ENCODE results near the gene FIGNL2.

FIGNL2 gene

GRCh38 chr12:51866324-51866723 lies 17.8 kb upstream of the FIGNL2 start:
- TF ChIP-seq CTCF (conservative IDR thresholded peaks at IDR 0.05; ENCODE audit: control insufficient read depth, insufficient read depth, low read depth, low read length) = no peak
- no peak for DNase-seq (ENCODE audit: low read depth)
- no peak overlapping the region for H3K4me3 ChIP-seq (ENCODE audit: control insufficient read depth, low read depth, low read length)

GRCh38 chr12:51865757-51866270 lies 17.3 kb upstream of the FIGNL2 start:
- H3K4me3 ChIP-seq (ENCODE audit: control insufficient read depth, low read depth, low read length) = no peak overlapping the region
- TF ChIP-seq CTCF (conservative IDR thresholded peaks at IDR 0.05; ENCODE audit: control insufficient read depth, insufficient read depth, low read depth, low read length) = no peak
- no peak for DNase-seq (ENCODE audit: low read depth)

DNA sequence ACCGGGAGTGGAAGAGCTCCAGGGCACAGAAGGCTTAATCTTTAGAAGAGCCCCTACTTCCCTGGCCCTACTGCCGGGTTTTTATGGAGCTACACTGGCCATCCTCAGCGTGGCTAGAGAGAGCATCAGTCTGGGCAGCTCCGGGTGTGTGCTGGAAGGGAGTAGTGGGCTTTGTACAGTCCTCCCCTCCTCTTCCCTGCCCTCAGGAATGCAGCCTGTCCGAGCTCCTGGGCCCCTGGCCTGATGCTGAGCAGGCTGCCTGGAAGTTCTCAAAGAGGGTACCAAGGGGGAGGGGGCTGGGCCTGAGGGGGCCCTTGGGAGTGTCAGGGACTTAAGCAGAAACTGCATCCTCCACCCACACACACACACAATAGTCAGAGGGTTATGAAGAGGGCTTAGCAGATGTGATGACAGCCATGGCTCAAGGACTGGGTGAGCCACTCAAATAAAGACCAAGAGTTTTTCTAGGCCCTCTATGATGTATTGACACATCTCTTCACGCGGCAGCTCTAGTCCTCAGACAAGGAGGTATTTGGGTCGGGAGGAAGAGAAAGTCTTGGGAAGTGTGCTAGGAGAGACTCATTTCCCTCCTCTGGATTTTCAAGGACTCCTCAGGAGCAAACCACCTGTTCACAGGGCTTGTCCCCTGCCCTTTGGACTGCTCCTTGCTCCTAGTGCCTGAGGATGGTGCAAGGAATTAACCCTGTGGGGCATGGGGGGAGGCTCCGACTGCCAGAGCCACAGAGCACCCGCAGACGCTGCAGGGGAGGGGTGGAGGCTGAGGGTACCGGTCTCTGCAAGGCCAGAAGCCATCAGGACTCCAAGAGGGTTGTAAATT lies 16.5 kb upstream of the FIGNL2 start:
- H3K4me3 ChIP-seq (ENCODE audit: control insufficient read depth, low read depth, low read length) = no peak overlapping the region
- no peak for TF ChIP-seq CTCF (conservative IDR thresholded peaks at IDR 0.05; ENCODE audit: control insufficient read depth, insufficient read depth, low read depth, low read length)
- peak; percentile 10 for DNase-seq (ENCODE audit: low read depth)

DNA sequence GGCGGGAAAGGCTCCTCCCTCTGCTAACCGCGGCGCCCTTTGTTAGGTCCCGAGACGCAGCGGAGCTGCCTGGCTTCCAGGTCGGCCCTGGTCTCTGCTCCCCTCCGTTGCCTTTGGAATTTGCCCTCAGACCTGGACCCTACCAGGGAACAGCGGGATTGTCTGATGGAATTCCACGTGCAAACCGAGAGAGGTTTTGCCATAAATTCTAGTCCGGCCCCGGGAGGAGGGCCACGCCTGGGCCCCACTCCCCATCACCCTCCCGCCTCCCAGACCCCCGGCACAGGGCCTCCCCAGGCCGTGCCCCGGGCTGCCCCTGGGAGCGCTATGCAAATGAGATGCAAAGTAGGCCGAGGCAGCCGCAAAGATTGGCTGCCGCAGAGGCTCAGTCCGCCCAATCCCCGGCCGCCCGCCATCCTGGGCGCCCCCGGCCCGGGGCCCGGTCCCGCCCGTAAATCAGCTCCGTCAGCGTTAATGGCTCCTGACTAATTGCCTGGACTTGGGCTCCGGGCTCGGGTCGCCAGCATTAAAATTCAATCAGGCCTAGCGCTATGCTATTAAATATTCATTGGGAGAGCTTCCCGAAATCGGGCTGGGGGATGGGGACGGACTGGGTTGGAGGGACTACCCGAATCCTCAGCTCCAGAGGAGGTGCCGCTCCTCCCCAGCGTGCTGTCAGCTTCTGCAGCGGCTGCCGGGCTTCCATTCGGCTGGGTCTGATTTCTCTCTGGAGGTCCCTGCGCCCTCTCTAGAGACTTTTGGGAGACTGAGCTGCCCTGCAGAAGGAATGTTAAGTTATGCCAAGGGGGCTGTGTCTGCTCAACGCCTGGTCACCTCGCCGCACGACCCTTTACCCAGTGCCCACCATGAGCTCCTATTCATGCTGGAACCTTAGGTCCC lies 15.7 kb upstream of the FIGNL2 start:
- no peak for DNase-seq (ENCODE audit: low read depth)
- H3K4me3 ChIP-seq (ENCODE audit: control insufficient read depth, low read depth, low read length) = peak overlapping the region; percentile 27
- TF ChIP-seq CTCF (conservative IDR thresholded peaks at IDR 0.05; ENCODE audit: control insufficient read depth, insufficient read depth, low read depth, low read length) = no peak

- TF ChIP-seq CTCF (conservative IDR thresholded peaks at IDR 0.05; ENCODE audit: control insufficient read depth, insufficient read depth, low read depth, low read length) = no peak
- no peak for DNase-seq (ENCODE audit: low read depth)
- no peak overlapping the region for H3K4me3 ChIP-seq (ENCODE audit: control insufficient read depth, low read depth, low read length)
Measured at GRCh38 chr12:51863363-51863932, 14.9 kb upstream of the FIGNL2 start.

- DNase-seq (ENCODE audit: low read depth) = no peak
- H3K4me3 ChIP-seq (ENCODE audit: control insufficient read depth, low read depth, low read length) = no peak overlapping the region
- TF ChIP-seq CTCF (conservative IDR thresholded peaks at IDR 0.05; ENCODE audit: control insufficient read depth, insufficient read depth, low read depth, low read length) = no peak
Measured at GRCh38 chr12:51862947-51863346, 14.4 kb upstream of the FIGNL2 start.

Measured in fibroblast of mammary gland (primary cell).